BE2C (cell line): ENCODE measurements around the gene OSBPL5.

ENCODE experiments used
- DNase-seq: peaks from one replicate; pipeline ENCODE4 v3.0.0-alpha.2; 2020
- H3K27me3 ChIP-seq: fragments of 250-450 bp; sonication (Bioruptor Pico); 2 replicates; pipeline ENCODE4 v1.5.1; 2020; ENCODE audit warnings: mild to moderate bottlenecking
- H3K36me3 ChIP-seq: fragments of 250-450 bp; sonication (Bioruptor Pico); 2 replicates; pipeline ENCODE4 v1.5.1; 2020; ENCODE audit warnings: mild to moderate bottlenecking
- H3K4me1 ChIP-seq: fragments of 250-450 bp; sonication (Bioruptor Pico); 2 replicates; pipeline ENCODE4 v1.5.1; 2020
- H3K4me3 ChIP-seq: 2 replicates; pipeline ENCODE4 v1.5.1; 2011; ENCODE audit warnings: low read depth, low read length
- H3K9me3 ChIP-seq: fragments of 250-450 bp; sonication (Bioruptor Pico); 2 replicates; pipeline ENCODE4 v1.5.1; 2020
- TF ChIP-seq, protein P1 (sequence below): IDR thresholded peaks from 2 replicates; pipeline ENCODE4 v1.5.1; 2012; ENCODE audit warnings: mild to moderate bottlenecking, low read depth, low read length

Gene OSBPL5

DNA sequence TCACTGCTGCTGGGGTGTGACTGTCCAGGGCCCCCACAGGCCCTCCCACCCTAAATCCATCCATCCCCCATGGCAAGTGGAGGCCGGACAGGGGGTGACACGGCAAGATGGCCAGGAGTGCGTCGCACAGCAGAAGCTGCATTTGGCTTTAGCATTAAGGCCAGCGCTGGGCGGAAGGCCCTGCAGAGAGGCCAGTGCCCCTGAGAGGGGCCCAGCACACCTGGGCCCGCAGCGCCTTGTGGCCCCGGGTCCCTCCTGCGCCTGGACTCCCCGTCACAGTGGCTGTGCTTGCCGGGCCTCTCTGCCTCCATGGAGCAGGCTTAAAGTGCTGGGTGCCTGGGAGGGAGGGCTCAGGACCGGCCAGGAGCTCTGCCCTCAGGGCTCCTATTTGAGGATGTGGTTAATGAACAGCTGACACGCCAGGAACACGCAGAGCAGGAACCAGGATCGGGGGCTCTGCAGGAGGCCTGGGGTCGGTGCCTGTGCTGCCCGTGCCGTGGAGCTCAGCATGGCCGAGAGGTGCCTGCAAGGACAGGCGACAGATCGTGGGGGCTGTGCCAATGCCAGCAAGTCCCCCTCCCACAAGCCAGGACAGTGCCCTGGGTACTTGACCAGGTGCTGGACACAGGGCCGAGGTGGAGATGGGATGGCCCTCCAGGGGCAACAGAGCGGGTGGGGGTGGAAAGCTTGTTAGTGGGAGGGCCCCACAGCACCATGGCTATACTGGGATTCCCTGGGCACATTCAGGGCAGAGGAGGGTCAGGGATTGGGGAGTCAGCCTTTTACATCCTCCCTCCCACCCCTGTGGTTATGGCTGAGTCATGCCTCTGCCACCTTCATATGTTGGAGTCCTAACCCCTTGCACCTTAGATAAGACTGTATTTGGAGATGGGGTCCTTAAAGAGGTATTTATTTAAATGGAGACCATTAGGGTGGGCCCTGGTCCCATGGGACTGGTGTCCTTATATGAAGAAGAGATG is 77.0 kb downstream of the OSBPL5 start:
- DNase-seq, result no peak
- Histone ChIP-seq H3K4me1 (no peaks in the 10 kb centered on the region), H3K36me3 (no peaks in the 10 kb centered on the region), H3K27me3 (no peaks in the 10 kb centered on the region), H3K9me3 (no peaks in the 10 kb centered on the region), H3K4me3 (no peak overlapping the region)
- TF ChIP-seq, protein P1, sequence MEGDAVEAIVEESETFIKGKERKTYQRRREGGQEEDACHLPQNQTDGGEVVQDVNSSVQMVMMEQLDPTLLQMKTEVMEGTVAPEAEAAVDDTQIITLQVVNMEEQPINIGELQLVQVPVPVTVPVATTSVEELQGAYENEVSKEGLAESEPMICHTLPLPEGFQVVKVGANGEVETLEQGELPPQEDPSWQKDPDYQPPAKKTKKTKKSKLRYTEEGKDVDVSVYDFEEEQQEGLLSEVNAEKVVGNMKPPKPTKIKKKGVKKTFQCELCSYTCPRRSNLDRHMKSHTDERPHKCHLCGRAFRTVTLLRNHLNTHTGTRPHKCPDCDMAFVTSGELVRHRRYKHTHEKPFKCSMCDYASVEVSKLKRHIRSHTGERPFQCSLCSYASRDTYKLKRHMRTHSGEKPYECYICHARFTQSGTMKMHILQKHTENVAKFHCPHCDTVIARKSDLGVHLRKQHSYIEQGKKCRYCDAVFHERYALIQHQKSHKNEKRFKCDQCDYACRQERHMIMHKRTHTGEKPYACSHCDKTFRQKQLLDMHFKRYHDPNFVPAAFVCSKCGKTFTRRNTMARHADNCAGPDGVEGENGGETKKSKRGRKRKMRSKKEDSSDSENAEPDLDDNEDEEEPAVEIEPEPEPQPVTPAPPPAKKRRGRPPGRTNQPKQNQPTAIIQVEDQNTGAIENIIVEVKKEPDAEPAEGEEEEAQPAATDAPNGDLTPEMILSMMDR, result no peak

DNA sequence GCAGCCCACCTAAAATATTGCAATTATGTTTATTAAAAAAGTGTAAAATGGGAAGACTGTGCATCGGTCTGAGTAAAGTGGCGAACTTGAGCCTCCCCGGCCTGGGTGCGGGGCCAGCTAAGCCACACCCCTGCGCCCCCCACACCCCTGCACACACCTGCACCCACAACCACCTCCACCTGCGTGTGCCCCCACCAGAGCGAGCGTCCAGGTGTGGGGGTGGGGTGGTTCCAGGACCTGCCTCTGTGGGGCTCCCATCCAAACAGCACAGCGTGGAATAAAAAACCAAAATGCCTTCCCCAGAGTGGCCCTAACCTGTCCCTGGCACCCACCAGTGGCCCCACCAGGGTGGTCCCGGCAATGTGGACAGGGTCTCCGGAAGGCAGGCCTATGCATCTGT is 77.7 kb downstream of the OSBPL5 start:
- Histone ChIP-seq H3K36me3 (no peaks in the 10 kb centered on the region), H3K9me3 (no peaks in the 10 kb centered on the region), H3K4me3 (no peak overlapping the region), H3K4me1 (no peaks in the 10 kb centered on the region), H3K27me3 (no peaks in the 10 kb centered on the region)
- TF ChIP-seq, protein P1, result no peak
- DNase-seq, result no peak

DNA sequence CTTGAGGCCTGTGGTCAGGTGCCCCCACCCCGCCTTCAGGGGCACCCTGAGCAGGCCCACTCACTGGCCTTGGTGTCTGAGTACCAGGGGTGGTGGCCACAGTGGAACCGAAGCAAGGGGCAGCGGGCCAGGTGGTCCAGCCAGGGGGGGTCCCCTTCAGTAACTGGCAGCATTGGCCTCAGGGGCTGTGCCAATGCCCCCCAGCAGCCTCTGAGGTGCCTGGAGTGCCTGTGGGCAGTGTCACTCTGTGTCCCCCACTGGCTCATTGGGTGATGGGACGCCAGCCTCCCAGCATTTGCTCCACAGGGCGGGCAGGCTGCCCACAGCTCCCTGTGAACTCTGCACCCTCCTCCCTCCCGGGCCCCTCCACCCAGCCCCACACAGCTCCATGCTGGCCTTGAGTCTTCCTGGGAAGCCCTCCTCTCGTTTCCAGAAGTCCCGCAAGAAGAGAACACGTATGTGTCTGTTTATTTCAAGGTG is 78.4 kb downstream of the OSBPL5 start:
- H3K27me3 ChIP-seq, result no peaks in the 10 kb centered on the region
- no peak overlapping the region for H3K4me3 ChIP-seq
- H3K36me3 ChIP-seq, result no peaks in the 10 kb centered on the region
- H3K9me3 ChIP-seq, result no peaks in the 10 kb centered on the region
- no peak for DNase-seq
- TF ChIP-seq, protein P1, result no peak
- H3K4me1 ChIP-seq, result no peaks in the 10 kb centered on the region

DNA sequence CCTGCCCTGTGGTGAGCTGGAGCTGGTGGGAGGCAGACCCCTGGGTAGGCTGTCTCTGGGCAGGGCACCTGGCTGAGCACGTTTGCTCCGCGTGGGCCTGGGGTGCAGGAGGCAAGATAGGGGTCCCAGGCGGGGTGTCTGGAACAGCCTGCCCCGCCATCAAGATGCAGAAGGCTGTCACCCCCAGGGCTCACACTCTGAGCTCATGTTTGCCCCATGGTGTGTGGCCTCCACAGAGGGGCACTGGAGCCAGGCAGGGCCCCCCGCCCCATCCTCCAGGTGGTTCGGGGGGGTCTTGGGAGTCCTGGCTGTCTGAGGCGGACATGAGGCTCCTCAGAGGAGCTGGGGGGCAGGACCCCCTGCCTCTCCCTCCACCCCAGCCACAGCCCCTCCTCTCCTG is 79.0 kb downstream of the OSBPL5 start:
- no peak overlapping the region for H3K4me3 ChIP-seq

DNA sequence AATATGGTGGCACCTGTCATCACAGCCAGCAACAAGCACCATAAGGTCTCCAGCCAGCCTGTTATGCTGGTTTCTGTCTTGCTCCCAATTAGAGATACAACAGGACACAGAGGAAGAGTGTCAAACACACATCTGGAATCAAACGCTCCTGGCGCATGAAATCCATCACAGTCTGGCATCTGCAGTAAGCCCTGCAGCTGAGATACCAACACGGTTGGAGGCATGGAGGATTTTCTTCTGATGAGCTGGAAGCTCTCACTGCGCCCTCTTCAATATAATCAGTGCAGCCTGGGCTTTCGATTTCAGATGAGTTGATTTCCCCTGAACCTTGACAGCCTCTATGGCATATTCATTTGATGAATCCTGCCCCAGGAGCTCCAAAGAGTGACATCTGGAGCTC is 80.1 kb downstream of the OSBPL5 start:
- no peaks in the 10 kb centered on the region for H3K9me3 ChIP-seq
- no peaks in the 10 kb centered on the region for H3K4me1 ChIP-seq
- TF ChIP-seq, protein P1, result no peak
- H3K36me3 ChIP-seq, result no peaks in the 10 kb centered on the region
- H3K27me3 ChIP-seq, result no peaks in the 10 kb centered on the region
- H3K4me3 ChIP-seq, result no peak overlapping the region
- DNase-seq, result no peak

More for the DNA sequence above, 79.0 kb downstream of the OSBPL5 start:
- TF ChIP-seq, protein P1, result no peak
- Histone ChIP-seq H3K4me1 (no peaks in the 10 kb centered on the region), H3K9me3 (no peaks in the 10 kb centered on the region), H3K27me3 (no peaks in the 10 kb centered on the region), H3K36me3 (no peaks in the 10 kb centered on the region)
- DNase-seq, result no peak

DNA sequence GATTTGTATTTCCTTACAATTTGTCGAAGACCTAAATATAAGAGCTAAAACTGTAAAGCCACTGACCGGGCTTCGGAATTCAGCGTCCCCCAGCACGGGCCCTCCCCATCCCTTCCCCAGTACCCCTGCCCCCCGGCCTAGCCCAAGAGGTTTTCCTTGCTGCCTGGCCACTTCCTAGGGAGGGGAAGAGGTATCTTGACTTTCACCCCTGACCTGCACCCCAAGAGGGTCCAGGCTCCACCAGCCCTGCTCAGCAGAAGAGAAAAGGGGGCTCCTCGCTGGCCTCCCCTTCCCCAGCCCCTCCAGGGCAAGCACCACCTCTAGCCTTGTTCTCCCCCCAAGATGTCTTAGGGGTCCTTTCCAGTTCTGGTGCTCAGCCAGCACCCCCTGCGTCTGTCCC is 81.8 kb downstream of the OSBPL5 start:
- H3K27me3 ChIP-seq, result no peaks in the 10 kb centered on the region
- no peaks in the 10 kb centered on the region for H3K9me3 ChIP-seq
- no peak overlapping the region for H3K4me3 ChIP-seq
- no peaks in the 10 kb centered on the region for H3K36me3 ChIP-seq
- DNase-seq, result no peak
- H3K4me1 ChIP-seq, result no peaks in the 10 kb centered on the region
- TF ChIP-seq, protein P1, result no peak
